Gastrocnemius medialis (tissue), 4 donors: Measurements from ENCODE around the gene TENT5C. TPM values are rescaled to one million over a fixed set of nuclear protein-coding genes. Genes with fewer than 3 reads are reported as not detected.
A peak's percentile ranks its signal among the peaks of the same experiment; 100 is the strongest.

Experiments used
- ATAC-seq, 2 donors: fragments of 150-250 bp; one replicate each; pipeline ENCODE4 v1.9.1; 2016
- DNase-seq, 2 donors: peaks; one replicate each; pipeline ENCODE4 v3.0.0-alpha.2; 2019
- H3K27ac ChIP-seq, 4 donors: fragments of 200-600 bp; sonication (generic); 1 replicate in 1 of 4; 2 replicates in 3 of 4; pipeline ENCODE4 v1.5.1; 2016 to 2018; ENCODE audit warnings: mild to moderate bottlenecking in 2 of 4, moderate library complexity in 1 of 4
- H3K27me3 ChIP-seq, 3 donors: fragments of 200-600 bp; sonication (generic) in 2 of 3; 1 replicate in 1 of 3; 2 replicates in 2 of 3; pipeline versions ENCODE4 v1.5.1 to v1.6.0; 2016 to 2019; ENCODE audit warnings: mild to moderate bottlenecking in 1 of 3, moderate library complexity in 1 of 3
- H3K36me3 ChIP-seq, 2 donors: fragments of 200-600 bp; sonication (generic) in 1 of 2; one replicate each; pipeline ENCODE4 v1.5.1; 2017 to 2018
- H3K4me1 ChIP-seq, 2 donors: fragments of 200-600 bp; sonication (generic) in 1 of 2; one replicate each; pipeline ENCODE4 v1.5.1; 2016 to 2017; ENCODE audit warnings: mild to moderate bottlenecking in 2 of 2
- H3K4me3 ChIP-seq, 4 donors: fragments of 200-600 bp; sonication (generic) in 3 of 4; 1 replicate in 1 of 4; 2 replicates in 3 of 4; pipeline ENCODE4 v1.5.1; 2016 to 2019; ENCODE audit warnings: mild to moderate bottlenecking in 2 of 4
- H3K9me3 ChIP-seq, 3 donors: fragments of 200-600 bp; sonication (generic) in 2 of 3; 1 replicate in 1 of 3; 2 replicates in 2 of 3; pipeline ENCODE4 v1.5.1; 2016 to 2019
- CTCF ChIP-seq, 5 experiments: fragments of 450-650 bp in 3 of 5; fragments of 200-600 bp in 2 of 5; sonication (generic) in 2 of 5; IDR thresholded peaks in 4 of 5; conservative IDR thresholded peaks in 1 of 5; 1 replicate in 4 of 5; 2 replicates in 1 of 5; pipeline ENCODE4 v1.5.1; 2016 to 2019; ENCODE audit warnings: antibody characterized with exemption in 5 of 5, mild to moderate bottlenecking in 3 of 5, moderate library complexity in 3 of 5
- POLR2A ChIP-seq, 2 donors: fragments of 450-650 bp; IDR thresholded peaks; one replicate each; pipeline ENCODE4 v1.6.1; 2017; ENCODE audit warnings: antibody characterized with exemption in 2 of 2, mild to moderate bottlenecking in 2 of 2, moderate library complexity in 2 of 2
- in situ Hi-C, 4 donors: fragments of 200-750 bp; cut with MboI; loops; one replicate each; pipeline versions ENCODE4 v1.15.0 to v1.8.0; 2017; ENCODE audit warnings: low sequenced_read_pairs in 4 of 4
- intact Hi-C: fragments of 100-400 bp; cut with DNase I; formaldehyde crosslinking; loops from one replicate; pipeline ENCODE4 v1.15.1; 2023; ENCODE audit warnings: low total_unique reads
- total RNA-seq, 4 donors: library from RNA; depleted of rRNA; stranded (reverse); fragments of >200 nt; gene quantifications; one replicate each; pipeline versions ENCODE4 v1.1.0 to v1.2.3, GENCODE V29; 2016

TENT5C gene
- total RNA-seq, 4 donors from 2014 or later = 2.3 to 21.8 (median 6.4) TPM

- intact Hi-C loops = no loop called here
- no peaks in the 10 kb centered on the region for H3K36me3 ChIP-seq
- no peak overlapping the region for H3K27ac ChIP-seq
- H3K27me3 ChIP-seq = no peaks in the 10 kb centered on the region
- no peaks in the 10 kb centered on the region for H3K9me3 ChIP-seq
- peaks cover 0 to 7% of the 10 kb centered on the region in 2 donors for H3K4me1 ChIP-seq
- no peak for ATAC-seq
- TF ChIP-seq CTCF (IDR thresholded peaks at IDR 0.05 in 4 of 5, conservative IDR thresholded peaks at IDR 0.05 in 1 of 5) (no peak), POLR2A (IDR thresholded peaks at IDR 0.05) (no peak)
- in situ Hi-C loops = no loop called here
- peak in 1 of 2 donors; percentile 4 for DNase-seq
- H3K4me3 ChIP-seq = no peak overlapping the region
These were observed 26.5 kb upstream of the TENT5C start for GRCh38 chr1:117579221-117579906.

GRCh38 chr1:117580436-117580835 lies 25.4 kb upstream of the TENT5C start:
- intact Hi-C loops = no loop called here
- TF ChIP-seq POLR2A (IDR thresholded peaks at IDR 0.05) (no peak), CTCF (IDR thresholded peaks at IDR 0.05 in 4 of 5, conservative IDR thresholded peaks at IDR 0.05 in 1 of 5) (no peak)
- ATAC-seq (no peak), DNase-seq (peak in 1 of 2 donors; percentile 4)
- Histone ChIP-seq H3K36me3 (no peaks in the 10 kb centered on the region), H3K27ac (no peak overlapping the region), H3K4me3 (no peak overlapping the region), H3K27me3 (no peaks in the 10 kb centered on the region), H3K9me3 (no peaks in the 10 kb centered on the region), H3K4me1 (peaks cover 0 to 7% of the 10 kb centered on the region in 2 donors)
- in situ Hi-C loops = no loop called here

GRCh38 chr1:117580882-117581281 lies 25.0 kb upstream of the TENT5C start:
- in situ Hi-C loops = no loop called here
- intact Hi-C loops = no loop called here
- ATAC-seq (no peak), DNase-seq (no peak)
- TF ChIP-seq POLR2A (IDR thresholded peaks at IDR 0.05) = no peak
- no peak for TF ChIP-seq CTCF (IDR thresholded peaks at IDR 0.05 in 4 of 5, conservative IDR thresholded peaks at IDR 0.05 in 1 of 5)
- no peaks in the 10 kb centered on the region for H3K27me3 ChIP-seq
- no peaks in the 10 kb centered on the region for H3K9me3 ChIP-seq
- H3K4me1 ChIP-seq = peaks cover 0 to 7% of the 10 kb centered on the region in 2 donors
- H3K4me3 ChIP-seq = no peak overlapping the region
- H3K27ac ChIP-seq = no peak overlapping the region
- no peaks in the 10 kb centered on the region for H3K36me3 ChIP-seq

- no peaks in the 10 kb centered on the region for H3K36me3 ChIP-seq
- intact Hi-C loops (no loop called here), in situ Hi-C loops (no loop called here)
- H3K9me3 ChIP-seq = no peaks in the 10 kb centered on the region
- DNase-seq (peak in 1 of 2 donors; percentile 8), ATAC-seq (no peak)
- H3K27ac ChIP-seq = no peak overlapping the region
- no peak overlapping the region for H3K4me3 ChIP-seq
- TF ChIP-seq POLR2A (IDR thresholded peaks at IDR 0.05) = no peak
- no peak for TF ChIP-seq CTCF (IDR thresholded peaks at IDR 0.05 in 4 of 5, conservative IDR thresholded peaks at IDR 0.05 in 1 of 5)
- H3K27me3 ChIP-seq = no peaks in the 10 kb centered on the region
- H3K4me1 ChIP-seq = peaks cover 0 to 7% of the 10 kb centered on the region in 2 donors
These were observed 24.4 kb upstream of the TENT5C start for GRCh38 chr1:117581391-117581943.
